Neural crest cell (in vitro differentiated cells): ENCODE results near the gene SERPINE1. TPM values are rescaled to one million over a fixed set of nuclear protein-coding genes. Genes with fewer than 3 reads are reported as not detected.

Source experiments
- DNase-seq: peaks from one replicate; pipeline ENCODE4 v3.0.0; 2021; ENCODE audit warnings: low read depth, mixed read lengths, low spot score
- H3K27ac Mint-ChIP-seq: one replicate; pipeline ENCODE4 v1.8.0; 2021; ENCODE audit warnings: mild to moderate bottlenecking, mixed read lengths; ENCODE audit not compliant: unreplicated experiment
- H3K27me3 Mint-ChIP-seq: 2 replicates; pipeline ENCODE4 v1.8.0; 2021; ENCODE audit warnings: low read depth, mild to moderate bottlenecking, mixed read lengths
- H3K36me3 Mint-ChIP-seq: 2 replicates; pipeline ENCODE4 v1.8.0; 2021; ENCODE audit warnings: low read depth, mild to moderate bottlenecking, mixed read lengths
- H3K4me1 Mint-ChIP-seq: 2 replicates; pipeline ENCODE4 v1.8.0; 2021; ENCODE audit warnings: mixed read lengths
- H3K4me3 Mint-ChIP-seq: one replicate; pipeline ENCODE4 v1.8.0; 2021; ENCODE audit warnings: mild to moderate bottlenecking, mixed read lengths
- H3K9me3 Mint-ChIP-seq: 2 replicates; pipeline ENCODE4 v1.8.0; 2021; ENCODE audit warnings: mixed read lengths
- total RNA-seq: library from RNA; stranded (reverse); gene quantifications from 2 replicates; pipeline ENCODE4 v1.2.1, GENCODE V29; 2021
- TF ChIP-seq, protein P1 (sequence below): fragments of 200-600 bp; sonication (generic); conservative IDR thresholded peaks from 2 replicates; pipeline ENCODE4 v1.5.0; 2021; ENCODE audit warnings: antibody characterized with exemption, mild to moderate bottlenecking

The SERPINE1 gene
- total RNA-seq, 1 donor from 2014 or later = 0.07 TPM

DNA sequence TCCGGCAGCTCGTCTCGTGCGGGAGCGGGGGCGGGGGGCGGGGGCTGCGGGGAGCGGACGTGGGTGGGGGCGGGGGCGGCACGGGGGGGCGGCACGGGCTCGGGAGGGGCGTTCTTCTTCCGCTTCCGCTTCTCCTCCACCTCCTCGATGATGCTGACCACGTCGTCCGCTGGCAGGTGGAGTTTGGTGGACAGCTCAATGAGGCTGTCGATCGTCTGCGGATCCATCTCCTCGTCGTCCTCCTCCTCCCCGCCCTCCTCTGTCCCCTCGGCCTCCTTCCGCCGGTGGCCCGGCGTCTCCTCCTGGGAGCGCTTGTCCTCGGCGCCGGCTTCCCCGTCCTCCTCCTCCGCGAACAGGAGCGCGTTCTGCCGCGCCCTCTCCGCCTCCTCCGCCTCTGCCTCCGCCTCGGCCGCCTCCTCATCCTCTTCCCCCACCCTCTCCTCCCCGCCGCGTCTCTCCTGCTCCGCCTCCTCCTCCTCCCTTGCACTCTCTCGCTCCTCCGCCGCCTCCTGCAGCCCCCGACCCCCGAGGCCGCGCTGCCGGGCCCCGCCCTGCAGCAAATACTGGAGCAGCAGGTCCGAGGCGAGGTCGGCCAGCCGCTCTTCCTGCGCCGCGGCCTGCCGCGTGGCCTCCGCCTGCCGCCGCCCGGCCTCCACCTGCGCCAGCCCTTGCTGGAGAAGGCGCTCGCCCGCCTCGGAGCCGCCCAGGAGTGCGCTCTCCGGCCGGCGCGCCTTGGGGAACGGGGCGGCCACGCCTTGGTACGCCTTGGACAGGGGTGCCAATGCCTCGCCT lies 36.6 kb downstream of the SERPINE1 start:
- H3K27ac Mint-ChIP-seq = no peak overlapping the region
- peaks cover 47% of the 10 kb centered on the region for H3K4me1 Mint-ChIP-seq
- no peaks in the 10 kb centered on the region for H3K9me3 Mint-ChIP-seq
- H3K36me3 Mint-ChIP-seq = no peaks in the 10 kb centered on the region
- peak; percentile 40 for DNase-seq
- TF ChIP-seq, protein P1, sequence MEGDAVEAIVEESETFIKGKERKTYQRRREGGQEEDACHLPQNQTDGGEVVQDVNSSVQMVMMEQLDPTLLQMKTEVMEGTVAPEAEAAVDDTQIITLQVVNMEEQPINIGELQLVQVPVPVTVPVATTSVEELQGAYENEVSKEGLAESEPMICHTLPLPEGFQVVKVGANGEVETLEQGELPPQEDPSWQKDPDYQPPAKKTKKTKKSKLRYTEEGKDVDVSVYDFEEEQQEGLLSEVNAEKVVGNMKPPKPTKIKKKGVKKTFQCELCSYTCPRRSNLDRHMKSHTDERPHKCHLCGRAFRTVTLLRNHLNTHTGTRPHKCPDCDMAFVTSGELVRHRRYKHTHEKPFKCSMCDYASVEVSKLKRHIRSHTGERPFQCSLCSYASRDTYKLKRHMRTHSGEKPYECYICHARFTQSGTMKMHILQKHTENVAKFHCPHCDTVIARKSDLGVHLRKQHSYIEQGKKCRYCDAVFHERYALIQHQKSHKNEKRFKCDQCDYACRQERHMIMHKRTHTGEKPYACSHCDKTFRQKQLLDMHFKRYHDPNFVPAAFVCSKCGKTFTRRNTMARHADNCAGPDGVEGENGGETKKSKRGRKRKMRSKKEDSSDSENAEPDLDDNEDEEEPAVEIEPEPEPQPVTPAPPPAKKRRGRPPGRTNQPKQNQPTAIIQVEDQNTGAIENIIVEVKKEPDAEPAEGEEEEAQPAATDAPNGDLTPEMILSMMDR = no peak
- peak overlapping the region; percentile 75 for H3K4me3 Mint-ChIP-seq
- peaks cover 55% of the 10 kb centered on the region for H3K27me3 Mint-ChIP-seq

DNA sequence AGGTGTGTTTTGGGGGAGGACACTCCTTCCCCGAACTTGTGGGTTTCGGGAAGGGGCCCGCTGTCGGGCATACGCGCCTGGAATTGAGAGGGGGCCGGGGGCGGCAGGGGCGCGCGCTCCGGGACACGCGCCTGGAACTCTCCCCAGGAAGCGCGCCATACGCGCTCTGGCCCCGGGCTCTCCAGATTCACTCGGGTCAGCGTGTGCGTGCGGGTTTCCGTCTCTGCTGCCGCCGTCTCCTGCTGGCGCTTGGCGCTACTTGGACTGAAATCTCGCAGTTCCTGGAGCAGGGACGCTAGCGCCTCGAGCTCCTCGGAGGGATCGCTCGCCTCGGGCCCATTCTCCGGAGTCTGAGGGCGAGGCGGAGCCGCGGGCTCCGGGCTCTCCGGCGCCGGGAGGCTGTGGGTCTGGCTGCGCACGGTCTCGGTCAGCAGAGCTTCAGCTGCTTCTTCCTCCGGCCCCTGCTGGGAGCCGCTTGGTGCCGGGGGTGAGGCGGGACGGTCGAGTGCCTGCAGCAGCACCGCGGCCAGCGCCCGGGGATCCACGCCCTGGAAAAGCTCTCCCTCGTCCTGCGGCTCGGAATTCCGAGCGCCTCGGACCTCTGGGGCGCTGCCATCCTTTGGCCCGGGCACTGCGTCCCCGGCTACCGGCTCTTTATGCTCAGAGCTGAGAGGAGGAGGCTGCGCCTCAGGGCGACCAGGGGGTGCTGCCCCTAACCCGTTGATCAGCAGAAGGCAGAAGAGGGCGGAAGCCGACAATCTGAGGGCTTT lies 37.4 kb downstream of the SERPINE1 start:
- no peaks in the 10 kb centered on the region for H3K9me3 Mint-ChIP-seq
- no peak overlapping the region for H3K27ac Mint-ChIP-seq
- H3K4me1 Mint-ChIP-seq = peaks cover 51% of the 10 kb centered on the region
- peak; percentile 49 for DNase-seq
- H3K36me3 Mint-ChIP-seq = no peaks in the 10 kb centered on the region
- peak overlapping the region; percentile 87 for H3K4me3 Mint-ChIP-seq
- peaks cover 63% of the 10 kb centered on the region for H3K27me3 Mint-ChIP-seq
- TF ChIP-seq, protein P1 = no peak

DNA sequence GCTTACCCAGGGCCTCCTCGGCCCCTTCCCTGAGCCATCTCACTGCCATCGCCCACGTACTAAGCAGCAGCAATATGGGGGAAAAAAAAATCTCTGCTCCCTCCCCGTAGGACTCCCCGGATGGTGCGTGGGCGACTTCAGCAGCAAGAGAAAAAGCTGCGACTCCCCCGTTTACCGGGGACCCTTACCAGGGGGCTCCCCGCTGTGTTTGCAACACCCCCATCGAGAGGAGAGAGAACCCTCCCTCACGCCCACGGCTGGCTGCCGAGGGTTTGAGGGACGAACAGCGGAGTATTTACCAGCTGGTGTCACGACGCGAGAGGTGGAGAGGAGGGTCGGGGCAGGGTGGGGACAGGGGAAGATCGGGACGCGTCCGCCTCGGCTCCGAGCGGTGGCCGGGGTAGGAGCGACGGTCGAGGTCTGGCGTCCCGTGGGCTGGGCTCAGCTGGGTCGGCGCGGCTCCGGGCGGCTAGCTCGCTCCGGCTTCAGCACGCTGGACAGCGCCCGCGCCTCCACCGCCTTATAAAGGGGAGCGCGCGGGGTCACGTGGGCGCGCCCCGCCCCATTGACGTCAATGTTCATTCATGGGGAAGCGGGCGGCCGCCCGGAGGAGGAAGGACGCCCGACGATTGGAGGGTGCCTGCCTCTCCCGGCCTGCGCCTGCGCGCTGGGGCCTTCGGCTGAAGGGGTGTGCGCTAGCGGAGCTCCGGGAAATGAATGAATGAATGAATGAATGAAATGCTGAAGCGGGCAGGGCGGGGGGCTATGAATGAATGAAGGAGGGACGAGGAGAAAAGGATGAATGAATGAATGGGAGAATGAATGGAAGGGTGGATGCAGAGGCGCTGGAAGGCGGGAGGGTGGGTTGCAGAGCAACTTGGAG lies 38.4 kb downstream of the SERPINE1 start, which contains the start of gene VGF:
VGF (minus strand) TSS at position 495 of the 883 bp plus-strand sequence. CDS start 726 bp downstream, outside the sequence.
- Mint-ChIP-seq H3K27ac (no peak within 1 kb of the TSS), H3K36me3 (no peaks in the 10 kb centered on the region), H3K9me3 (no peaks in the 10 kb centered on the region), H3K4me3 (peak within 1 kb of the TSS; percentile 87), H3K4me1 (peaks cover 58% of the 10 kb centered on the region), H3K27me3 (peaks cover 74% of the 10 kb centered on the region)
- peak; percentile 93 for DNase-seq
- TF ChIP-seq, protein P1 = no peak

DNA sequence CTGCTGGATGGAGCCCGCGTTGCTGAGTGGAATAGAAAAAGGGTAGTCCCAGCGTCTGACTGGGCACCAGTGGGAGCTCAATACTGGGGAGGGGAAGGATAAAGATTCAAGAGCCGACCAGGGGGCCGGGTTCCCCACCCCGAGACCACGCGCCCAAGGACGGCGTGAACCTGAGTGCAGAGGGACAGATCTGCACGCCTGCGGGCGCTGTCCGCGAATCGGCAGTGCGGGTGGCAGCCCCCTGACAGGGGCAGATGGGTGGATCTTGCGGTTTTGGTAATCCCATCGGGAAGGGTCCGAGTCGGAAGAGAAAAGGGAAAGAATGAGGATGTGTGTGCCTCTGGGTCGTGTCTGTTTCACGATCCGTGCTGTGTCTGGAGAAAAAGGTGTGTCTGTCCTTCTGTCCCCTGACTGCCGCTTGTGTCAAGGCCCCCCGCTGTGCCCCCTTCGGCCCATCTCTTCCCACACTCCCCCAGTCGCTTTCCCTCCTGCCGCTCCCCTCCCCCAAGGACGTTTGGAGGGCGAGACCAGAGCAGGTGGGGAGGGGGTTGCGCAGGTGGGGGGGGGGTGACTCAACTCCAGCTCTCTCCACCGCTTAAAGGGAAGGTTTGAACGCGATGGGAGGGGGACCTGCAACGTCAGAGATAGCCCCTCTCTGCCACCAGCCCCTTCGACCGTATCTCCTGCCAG lies 39.2 kb downstream of the SERPINE1 start:
- H3K4me1 Mint-ChIP-seq = peaks cover 63% of the 10 kb centered on the region
- peaks cover 81% of the 10 kb centered on the region for H3K27me3 Mint-ChIP-seq
- no peaks in the 10 kb centered on the region for H3K9me3 Mint-ChIP-seq
- no peak overlapping the region for H3K27ac Mint-ChIP-seq
- TF ChIP-seq, protein P1 = no peak
- peak overlapping the region; percentile 87 for H3K4me3 Mint-ChIP-seq
- no peaks in the 10 kb centered on the region for H3K36me3 Mint-ChIP-seq
- no peak for DNase-seq

DNA sequence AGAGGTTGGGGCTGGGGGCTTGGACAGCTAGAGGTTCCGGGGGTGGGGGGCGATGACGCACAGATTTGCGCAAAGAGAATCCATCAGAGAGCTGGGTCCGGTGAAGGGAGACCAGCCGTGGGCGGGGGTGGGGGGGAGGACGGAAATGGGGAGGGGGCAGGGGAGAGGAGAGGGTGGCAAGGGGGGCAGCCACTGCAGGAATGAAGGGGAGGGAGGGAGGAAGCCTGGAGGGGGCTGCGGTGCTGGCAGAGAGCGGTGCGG lies 39.7 kb downstream of the SERPINE1 start:
- TF ChIP-seq, protein P1 = no peak
- Mint-ChIP-seq H3K36me3 (no peaks in the 10 kb centered on the region), H3K27ac (no peak overlapping the region), H3K27me3 (peaks cover 81% of the 10 kb centered on the region), H3K4me3 (peak overlapping the region; percentile 78), H3K9me3 (no peaks in the 10 kb centered on the region), H3K4me1 (peaks cover 63% of the 10 kb centered on the region)
- DNase-seq = no peak
